Stomach (tissue), 4 donors: ENCODE data around the gene BMP7.

Source experiments
- POLR2A ChIP-seq, 4 donors: fragments of 450-650 bp; IDR thresholded peaks; one replicate each; pipeline ENCODE4 v1.6.1; 2016; ENCODE audit warnings: antibody characterized with exemption in 4 of 4, control low read depth in 2 of 4, mild to moderate bottlenecking in 1 of 4, moderate library complexity in 1 of 4
- POLR2AphosphoS5 ChIP-seq, 3 donors: sonication (generic); formaldehyde crosslinking; IDR thresholded peaks; one replicate each; pipeline ENCODE4 v1.6.1; 2016; ENCODE audit warnings: antibody characterized with exemption in 3 of 3
- TF ChIP-seq, protein P1 (sequence below), 7 experiments: fragments of 450-650 bp in 4 of 7; fragments of 200-600 bp in 3 of 7; sonication (generic) in 3 of 7; IDR thresholded peaks; one replicate each; pipeline ENCODE4 v1.5.1; 2016 to 2019; ENCODE audit warnings: antibody characterized with exemption in 7 of 7, control low read depth in 2 of 7, mild to moderate bottlenecking in 1 of 7

DNA sequence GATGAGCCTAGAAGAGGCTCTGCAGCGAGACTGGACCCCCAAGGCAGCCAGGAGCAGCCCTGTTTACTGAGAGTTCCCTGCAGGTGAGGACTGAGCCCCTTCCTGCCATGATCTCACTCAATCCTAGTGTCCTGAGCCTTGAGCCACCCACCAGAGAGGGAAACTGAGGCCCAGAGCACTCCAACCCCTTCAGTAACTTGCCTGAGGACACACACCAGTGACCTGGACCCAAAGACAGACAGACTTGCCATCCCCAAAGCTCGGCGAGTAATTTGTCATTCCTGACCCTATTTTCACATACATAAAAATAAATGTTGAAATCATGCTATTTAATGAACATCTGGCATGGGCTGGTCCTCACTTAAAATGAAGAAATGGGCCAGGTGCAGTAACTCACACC, 16.7 kb downstream of the BMP7 start:
- TF ChIP-seq, protein P1, sequence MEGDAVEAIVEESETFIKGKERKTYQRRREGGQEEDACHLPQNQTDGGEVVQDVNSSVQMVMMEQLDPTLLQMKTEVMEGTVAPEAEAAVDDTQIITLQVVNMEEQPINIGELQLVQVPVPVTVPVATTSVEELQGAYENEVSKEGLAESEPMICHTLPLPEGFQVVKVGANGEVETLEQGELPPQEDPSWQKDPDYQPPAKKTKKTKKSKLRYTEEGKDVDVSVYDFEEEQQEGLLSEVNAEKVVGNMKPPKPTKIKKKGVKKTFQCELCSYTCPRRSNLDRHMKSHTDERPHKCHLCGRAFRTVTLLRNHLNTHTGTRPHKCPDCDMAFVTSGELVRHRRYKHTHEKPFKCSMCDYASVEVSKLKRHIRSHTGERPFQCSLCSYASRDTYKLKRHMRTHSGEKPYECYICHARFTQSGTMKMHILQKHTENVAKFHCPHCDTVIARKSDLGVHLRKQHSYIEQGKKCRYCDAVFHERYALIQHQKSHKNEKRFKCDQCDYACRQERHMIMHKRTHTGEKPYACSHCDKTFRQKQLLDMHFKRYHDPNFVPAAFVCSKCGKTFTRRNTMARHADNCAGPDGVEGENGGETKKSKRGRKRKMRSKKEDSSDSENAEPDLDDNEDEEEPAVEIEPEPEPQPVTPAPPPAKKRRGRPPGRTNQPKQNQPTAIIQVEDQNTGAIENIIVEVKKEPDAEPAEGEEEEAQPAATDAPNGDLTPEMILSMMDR (IDR thresholded peaks at IDR 0.05) = no peak
- no peak for TF ChIP-seq POLR2AphosphoS5 (IDR thresholded peaks at IDR 0.05)
- no peak for TF ChIP-seq POLR2A (IDR thresholded peaks at IDR 0.05)
